ENCODE data around the gene PIK3C3. TPM values are rescaled to one million over a fixed set of nuclear protein-coding genes. Genes with fewer than 3 reads are reported as not detected.

The PIK3C3 gene
- polyA plus RNA-seq, 1 of the 3 experiments (the other 2 are of a cell fraction) = 26.9 TPM

DNA sequence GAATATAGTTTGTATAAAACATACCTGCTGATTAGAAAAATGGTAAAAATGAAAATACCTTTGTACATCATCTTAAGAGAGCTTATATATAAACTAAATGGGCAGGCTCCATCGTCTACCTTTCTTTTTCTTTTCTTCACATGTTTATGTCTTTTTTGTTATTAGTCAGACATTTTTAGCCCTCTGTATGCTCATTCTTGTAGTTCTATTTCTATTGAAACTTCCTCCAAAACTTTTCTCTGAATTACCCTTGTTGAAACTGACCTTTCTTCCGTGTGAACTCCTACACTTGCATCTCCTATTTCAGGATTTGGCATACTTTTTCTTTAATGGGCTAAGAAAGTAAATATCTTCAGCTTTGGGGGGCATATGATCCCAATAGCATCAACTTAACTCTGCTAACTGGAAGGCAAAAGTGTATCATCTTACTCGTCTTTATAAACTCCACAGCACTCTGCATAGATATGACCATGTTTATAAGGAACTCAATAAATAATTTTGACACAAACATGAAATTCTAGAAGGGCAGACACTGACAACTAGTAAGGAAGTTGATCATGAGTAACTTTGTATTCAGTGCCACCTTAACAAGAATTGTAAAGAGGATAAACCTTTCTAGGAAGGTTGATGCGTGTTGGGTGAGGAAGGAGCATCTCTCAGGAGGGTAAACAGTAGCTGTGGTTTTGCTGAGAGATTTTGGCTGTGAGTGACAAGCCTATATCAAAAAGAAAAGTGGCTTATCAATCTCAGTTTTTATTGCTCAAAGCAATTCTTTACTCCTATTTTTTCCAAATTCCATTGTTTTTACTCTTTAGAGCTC is 127.6 kb downstream of the PIK3C3 start:
- no peak overlapping the region for H3K4me3 ChIP-seq (ENCODE audit: low read depth in 2 of 2, low read length in 1 of 2)
- POLR2A ChIA-PET = no interaction called here

More for the DNA sequence above, 127.6 kb downstream of the PIK3C3 start:
- H3K27me3 ChIP-seq (ENCODE audit: insufficient read depth) = no peaks in the 10 kb centered on the region
- H3K9me2 ChIP-seq = no peaks in the 10 kb centered on the region
- TF ChIP-seq RAD21 (IDR thresholded peaks at IDR 0.05; ENCODE audit: low read length) (no peak), USF2 (IDR thresholded peaks at IDR 0.05; ENCODE audit: borderline replicate concordance, low read depth, low read length) (no peak), JUND (IDR thresholded peaks at IDR 0.05) (no peak), RXRA (IDR thresholded peaks at IDR 0.05; ENCODE audit: borderline replicate concordance, low read depth) (no peak), PBX3 (IDR thresholded peaks at IDR 0.05) (no peak), FOSL2 (IDR thresholded peaks at IDR 0.05; ENCODE audit: borderline replicate concordance, low read depth) (no peak), MAX (IDR thresholded peaks at IDR 0.05; ENCODE audit: low read depth) (no peak), CHD2 (IDR thresholded peaks at IDR 0.05; ENCODE audit: low read length, partially characterized antibody) (no peak), TEAD4 (IDR thresholded peaks at IDR 0.05; ENCODE audit: borderline replicate concordance, insufficient read depth) (no peak), POLR2AphosphoS5 (IDR thresholded peaks at IDR 0.05; ENCODE audit: low read depth, low read length) (no peak), GABPA (IDR thresholded peaks at IDR 0.05; ENCODE audit: low read depth) (no peak), MXI1 (IDR thresholded peaks at IDR 0.05; ENCODE audit: low read depth, low read length) (no peak), ZBTB33 (IDR thresholded peaks at IDR 0.05; ENCODE audit: borderline replicate concordance, low read depth) (no peak), GATA2 (CRISPR knock-in tag; IDR thresholded peaks at IDR 0.05) (no peak), ELF1 (IDR thresholded peaks at IDR 0.05) (no peak)
- TF ChIP-seq, protein P1, sequence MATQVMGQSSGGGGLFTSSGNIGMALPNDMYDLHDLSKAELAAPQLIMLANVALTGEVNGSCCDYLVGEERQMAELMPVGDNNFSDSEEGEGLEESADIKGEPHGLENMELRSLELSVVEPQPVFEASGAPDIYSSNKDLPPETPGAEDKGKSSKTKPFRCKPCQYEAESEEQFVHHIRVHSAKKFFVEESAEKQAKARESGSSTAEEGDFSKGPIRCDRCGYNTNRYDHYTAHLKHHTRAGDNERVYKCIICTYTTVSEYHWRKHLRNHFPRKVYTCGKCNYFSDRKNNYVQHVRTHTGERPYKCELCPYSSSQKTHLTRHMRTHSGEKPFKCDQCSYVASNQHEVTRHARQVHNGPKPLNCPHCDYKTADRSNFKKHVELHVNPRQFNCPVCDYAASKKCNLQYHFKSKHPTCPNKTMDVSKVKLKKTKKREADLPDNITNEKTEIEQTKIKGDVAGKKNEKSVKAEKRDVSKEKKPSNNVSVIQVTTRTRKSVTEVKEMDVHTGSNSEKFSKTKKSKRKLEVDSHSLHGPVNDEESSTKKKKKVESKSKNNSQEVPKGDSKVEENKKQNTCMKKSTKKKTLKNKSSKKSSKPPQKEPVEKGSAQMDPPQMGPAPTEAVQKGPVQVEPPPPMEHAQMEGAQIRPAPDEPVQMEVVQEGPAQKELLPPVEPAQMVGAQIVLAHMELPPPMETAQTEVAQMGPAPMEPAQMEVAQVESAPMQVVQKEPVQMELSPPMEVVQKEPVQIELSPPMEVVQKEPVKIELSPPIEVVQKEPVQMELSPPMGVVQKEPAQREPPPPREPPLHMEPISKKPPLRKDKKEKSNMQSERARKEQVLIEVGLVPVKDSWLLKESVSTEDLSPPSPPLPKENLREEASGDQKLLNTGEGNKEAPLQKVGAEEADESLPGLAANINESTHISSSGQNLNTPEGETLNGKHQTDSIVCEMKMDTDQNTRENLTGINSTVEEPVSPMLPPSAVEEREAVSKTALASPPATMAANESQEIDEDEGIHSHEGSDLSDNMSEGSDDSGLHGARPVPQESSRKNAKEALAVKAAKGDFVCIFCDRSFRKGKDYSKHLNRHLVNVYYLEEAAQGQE (IDR thresholded peaks at IDR 0.05; ENCODE audit: low read depth, low read length) = no peak
- TF ChIP-seq, protein P2, sequence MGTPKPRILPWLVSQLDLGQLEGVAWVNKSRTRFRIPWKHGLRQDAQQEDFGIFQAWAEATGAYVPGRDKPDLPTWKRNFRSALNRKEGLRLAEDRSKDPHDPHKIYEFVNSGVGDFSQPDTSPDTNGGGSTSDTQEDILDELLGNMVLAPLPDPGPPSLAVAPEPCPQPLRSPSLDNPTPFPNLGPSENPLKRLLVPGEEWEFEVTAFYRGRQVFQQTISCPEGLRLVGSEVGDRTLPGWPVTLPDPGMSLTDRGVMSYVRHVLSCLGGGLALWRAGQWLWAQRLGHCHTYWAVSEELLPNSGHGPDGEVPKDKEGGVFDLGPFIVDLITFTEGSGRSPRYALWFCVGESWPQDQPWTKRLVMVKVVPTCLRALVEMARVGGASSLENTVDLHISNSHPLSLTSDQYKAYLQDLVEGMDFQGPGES (IDR thresholded peaks at IDR 0.05; ENCODE audit: low read depth, low read length) = no peak
- TF ChIP-seq, protein P3, sequence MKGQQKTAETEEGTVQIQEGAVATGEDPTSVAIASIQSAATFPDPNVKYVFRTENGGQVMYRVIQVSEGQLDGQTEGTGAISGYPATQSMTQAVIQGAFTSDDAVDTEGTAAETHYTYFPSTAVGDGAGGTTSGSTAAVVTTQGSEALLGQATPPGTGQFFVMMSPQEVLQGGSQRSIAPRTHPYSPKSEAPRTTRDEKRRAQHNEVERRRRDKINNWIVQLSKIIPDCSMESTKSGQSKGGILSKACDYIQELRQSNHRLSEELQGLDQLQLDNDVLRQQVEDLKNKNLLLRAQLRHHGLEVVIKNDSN (IDR thresholded peaks at IDR 0.05; ENCODE audit: borderline replicate concordance, low read depth) = no peak
- CTCF ChIA-PET = interaction anchor here (1.2 to 1.9 kb wide), 2 partner anchors 10 to 29 kb away, joined by 3 to 4 read pairs; no protein-coding TSS in a partner anchor
- H3K36me3 ChIP-seq (replicated peaks in 1 of 2; ENCODE audit: control insufficient read depth in 1 of 2, insufficient read depth in 2 of 2, low read length in 1 of 2) = peaks cover 38 to 60% of the 10 kb centered on the region in 2 experiments
- H4K20me1 ChIP-seq (ENCODE audit: insufficient read depth) = no peaks in the 10 kb centered on the region
- peaks cover 34% of the 10 kb centered on the region for H3F3A ChIP-seq (replicated peaks; ENCODE audit: insufficient read depth)
- DNase-seq = no peak
- 95% methylated on average over 4 of the region's 4 CpGs for WGBS (ENCODE audit: low lambda C conversion rate)
- no peaks in the 10 kb centered on the region for H3K79me2 ChIP-seq (ENCODE audit: insufficient read depth)
- no peak overlapping the region for H2AFZ ChIP-seq (ENCODE audit: low read depth)
- no peak overlapping the region for H3K9ac ChIP-seq
- H3K27ac ChIP-seq (ENCODE audit: low read depth in 2 of 2, low read length in 1 of 2) = no peak overlapping the region
- no peaks in the 10 kb centered on the region for H3K9me3 ChIP-seq
- H3K4me2 ChIP-seq = no peak overlapping the region
- H3K4me1 ChIP-seq (ENCODE audit: control insufficient read depth in 1 of 2, insufficient read depth in 2 of 2, low read depth in 1 of 2, low read length in 1 of 2) = peaks cover 0 to 12% of the 10 kb centered on the region in 2 experiments; a peak in 1 of 4 replicates

Data from SK-N-SH (cell line).